Epithelial cell of proximal tubule (primary cell): ENCODE results near the gene SORL1. TPM values are rescaled to one million over a fixed set of nuclear protein-coding genes. Genes with fewer than 3 reads are reported as not detected.

Experiments used
- DNase-seq: peaks from one replicate; pipeline ENCODE4 v3.0.0-alpha.2; 2011; ENCODE audit warnings: low read depth
- H3K4me3 ChIP-seq: 2 replicates; pipeline ENCODE4 v1.5.1; 2011; ENCODE audit warnings: low read depth, mild to moderate bottlenecking, low read length
- total RNA-seq: library from RNA; depleted of rRNA; stranded (reverse); fragments of >200 nt; gene quantifications from 2 replicates; pipeline ENCODE4 v1.2.3, GENCODE V29; 2015
- TF ChIP-seq, protein P1 (sequence below): conservative IDR thresholded peaks from 2 replicates; pipeline ENCODE4 v1.5.1; 2012; ENCODE audit warnings: low read depth, mild to moderate bottlenecking, low read length

The SORL1 gene
- total RNA-seq, 1 donor from 2014 or later = 7.8 TPM

DNA sequence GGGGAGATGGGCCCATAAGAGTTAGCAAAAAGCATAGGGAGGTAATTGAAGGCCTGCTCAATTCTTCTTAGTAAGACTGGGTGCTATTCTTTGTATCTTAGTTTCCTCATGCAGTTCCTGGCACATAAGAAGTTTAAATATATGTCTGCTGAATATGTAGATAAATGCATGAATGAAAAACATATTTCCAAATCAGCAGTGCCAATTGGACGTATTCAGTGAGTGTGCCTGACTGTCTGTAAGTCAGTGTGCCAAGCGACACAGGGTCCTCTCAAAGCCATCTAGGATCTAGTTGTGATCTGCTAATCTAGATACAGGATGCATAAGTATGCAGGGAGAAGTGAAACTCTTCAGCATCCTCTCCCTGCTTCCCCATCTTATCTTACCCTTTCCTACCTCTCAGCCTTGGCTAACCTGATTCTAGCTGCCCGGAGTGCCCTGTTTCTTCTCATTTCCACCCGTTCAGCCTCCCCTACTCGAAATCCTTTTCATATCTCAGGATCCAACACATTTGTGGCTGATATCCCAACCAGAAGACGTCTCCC lies 91.8 kb downstream of the SORL1 start:
- no peak overlapping the region for H3K4me3 ChIP-seq
- DNase-seq = no peak
- TF ChIP-seq, protein P1, sequence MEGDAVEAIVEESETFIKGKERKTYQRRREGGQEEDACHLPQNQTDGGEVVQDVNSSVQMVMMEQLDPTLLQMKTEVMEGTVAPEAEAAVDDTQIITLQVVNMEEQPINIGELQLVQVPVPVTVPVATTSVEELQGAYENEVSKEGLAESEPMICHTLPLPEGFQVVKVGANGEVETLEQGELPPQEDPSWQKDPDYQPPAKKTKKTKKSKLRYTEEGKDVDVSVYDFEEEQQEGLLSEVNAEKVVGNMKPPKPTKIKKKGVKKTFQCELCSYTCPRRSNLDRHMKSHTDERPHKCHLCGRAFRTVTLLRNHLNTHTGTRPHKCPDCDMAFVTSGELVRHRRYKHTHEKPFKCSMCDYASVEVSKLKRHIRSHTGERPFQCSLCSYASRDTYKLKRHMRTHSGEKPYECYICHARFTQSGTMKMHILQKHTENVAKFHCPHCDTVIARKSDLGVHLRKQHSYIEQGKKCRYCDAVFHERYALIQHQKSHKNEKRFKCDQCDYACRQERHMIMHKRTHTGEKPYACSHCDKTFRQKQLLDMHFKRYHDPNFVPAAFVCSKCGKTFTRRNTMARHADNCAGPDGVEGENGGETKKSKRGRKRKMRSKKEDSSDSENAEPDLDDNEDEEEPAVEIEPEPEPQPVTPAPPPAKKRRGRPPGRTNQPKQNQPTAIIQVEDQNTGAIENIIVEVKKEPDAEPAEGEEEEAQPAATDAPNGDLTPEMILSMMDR = no peak

- TF ChIP-seq, protein P1 = no peak
- H3K4me3 ChIP-seq = no peak overlapping the region
- no peak for DNase-seq
Observed at GRCh38 chr11:121544956-121545355, 92.8 kb downstream of the SORL1 start.

- TF ChIP-seq, protein P1 = no peak
- DNase-seq = no peak
- no peak overlapping the region for H3K4me3 ChIP-seq
Observed at GRCh38 chr11:121547574-121547973, 95.5 kb downstream of the SORL1 start.

DNA sequence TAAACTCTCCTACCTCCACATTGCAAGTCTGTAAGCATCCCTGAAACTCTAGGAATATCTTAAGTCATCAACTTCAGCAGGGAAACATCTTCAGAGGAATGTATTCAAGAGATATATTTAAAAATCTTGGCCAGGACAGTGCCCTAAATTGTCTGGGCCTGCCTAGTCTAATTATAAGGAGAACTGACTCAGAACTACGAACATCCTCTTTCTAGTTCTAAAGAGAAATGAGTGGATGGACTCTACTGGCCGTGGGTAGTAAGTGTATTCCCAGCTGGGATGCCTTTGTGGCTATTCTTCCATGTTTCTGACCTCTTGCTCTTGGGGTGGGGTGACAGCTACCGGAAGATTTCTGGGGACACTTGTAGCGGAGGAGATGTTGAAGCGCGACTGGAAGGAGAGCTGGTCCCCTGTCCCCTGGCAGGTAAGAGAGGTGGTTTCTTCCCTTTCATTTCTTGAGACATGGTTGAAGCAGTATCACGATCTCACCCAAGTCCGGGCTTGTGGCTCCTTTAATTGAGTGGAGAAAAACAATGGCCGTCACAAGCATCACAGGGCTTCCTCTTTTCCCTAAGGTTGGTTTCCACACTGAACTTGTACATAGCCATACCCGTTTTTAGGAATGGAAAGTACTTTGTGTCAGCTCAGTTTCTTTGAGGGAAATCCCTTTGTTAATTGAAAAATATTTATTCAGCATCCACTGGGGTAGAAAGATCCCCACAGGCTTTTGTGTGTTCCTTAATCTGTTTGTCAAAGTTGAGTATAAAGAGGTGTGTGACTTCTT lies 98.3 kb downstream of the SORL1 start:
- H3K4me3 ChIP-seq = no peak overlapping the region
- DNase-seq = no peak
- TF ChIP-seq, protein P1 = no peak

GRCh38 chr11:121551463-121551862 lies 99.3 kb downstream of the SORL1 start:
- TF ChIP-seq, protein P1 = no peak
- no peak for DNase-seq

GRCh38 chr11:121552154-121552553 lies 100.0 kb downstream of the SORL1 start:
- H3K4me3 ChIP-seq = no peak overlapping the region
- no peak for DNase-seq
- TF ChIP-seq, protein P1 = no peak

More at GRCh38 chr11:121551463-121551862, 99.3 kb downstream of the SORL1 start:
- no peak overlapping the region for H3K4me3 ChIP-seq
